Hepatocyte (in vitro differentiated cells): ENCODE results near the gene SFMBT2.

Experiments used
- CTCF ChIP-seq: fragments of 200-600 bp; sonication (generic); IDR thresholded peaks from 2 replicates; pipeline ENCODE4 v1.5.1; 2016; ENCODE audit warnings: antibody characterized with exemption, mild to moderate bottlenecking; ENCODE audit not compliant: poor library complexity
- EZH2 ChIP-seq: fragments of 200-600 bp; sonication (generic); IDR thresholded peaks from 2 replicates; pipeline ENCODE4 v1.6.1; 2016; ENCODE audit warnings: antibody characterized with exemption, mild to moderate bottlenecking, borderline replicate concordance

- TF ChIP-seq EZH2 (no peak), CTCF (no peak)
Observed at GRCh38 chr10:7405637-7406036, 5.2 kb downstream of the SFMBT2 start.
